GM19452 (cell line): ENCODE results near the gene EIF5A2.

Experiments used
- ATAC-seq: cut with Tn5 transposase; IDR thresholded peaks from one replicate; pipeline ENCODE4 v1.9.1; 2021; ENCODE audit not compliant: unreplicated experiment

Gene EIF5A2

DNA sequence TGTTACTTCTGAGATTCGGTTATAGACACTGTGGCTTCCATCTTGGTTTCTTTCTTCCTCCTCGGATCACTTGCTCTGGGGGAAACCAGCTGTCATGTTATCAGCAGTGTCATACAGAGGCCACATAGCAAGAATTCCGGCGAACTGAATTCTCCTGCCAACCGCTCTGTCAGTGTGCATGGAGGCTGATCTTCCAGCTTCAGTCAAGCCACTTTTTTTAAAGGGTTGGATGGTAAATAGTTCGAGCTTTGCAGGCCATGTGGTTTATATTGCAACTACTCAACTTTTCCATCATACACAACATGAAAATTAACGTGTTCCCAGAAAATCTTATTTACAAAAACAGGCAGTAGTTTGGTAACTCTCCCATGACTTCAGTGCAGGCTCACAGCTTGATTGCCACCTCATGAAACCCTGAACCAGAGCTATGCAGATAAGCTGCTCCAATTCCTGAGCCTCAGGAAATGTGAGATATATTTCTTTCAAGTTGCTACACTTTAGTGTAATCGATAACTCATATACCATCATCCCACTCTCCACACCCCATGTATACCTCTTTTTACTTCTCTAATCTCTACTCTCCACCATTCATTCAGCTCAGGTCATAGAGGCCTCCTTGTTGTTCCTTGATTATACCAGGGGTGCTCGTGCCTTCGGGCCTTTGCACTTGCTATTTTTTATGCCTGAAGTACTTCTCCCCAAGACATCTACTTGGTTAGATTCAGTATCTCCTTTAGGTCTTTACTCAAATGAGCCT is 45.6 kb downstream of the EIF5A2 start:
- ATAC-seq = no peak

DNA sequence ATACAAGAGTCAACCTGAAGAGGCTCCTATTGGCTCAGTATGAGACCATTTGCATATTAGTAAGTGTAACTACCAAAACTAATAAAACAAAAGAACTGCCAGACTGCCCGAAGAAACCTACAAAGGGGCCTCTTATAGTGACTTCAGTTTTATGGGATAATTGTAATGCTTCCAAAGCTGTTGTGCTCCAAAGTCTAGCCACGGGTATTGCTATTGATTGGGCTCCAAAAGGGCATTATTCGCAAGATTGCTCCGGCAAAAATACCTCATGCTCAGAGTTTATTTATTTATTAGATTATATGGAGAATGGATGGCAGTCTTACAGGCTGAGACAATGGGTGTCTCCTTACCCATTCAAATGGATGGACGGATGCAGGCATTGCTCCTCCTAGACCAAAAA is 49.8 kb downstream of the EIF5A2 start:
- ATAC-seq = no peak

DNA sequence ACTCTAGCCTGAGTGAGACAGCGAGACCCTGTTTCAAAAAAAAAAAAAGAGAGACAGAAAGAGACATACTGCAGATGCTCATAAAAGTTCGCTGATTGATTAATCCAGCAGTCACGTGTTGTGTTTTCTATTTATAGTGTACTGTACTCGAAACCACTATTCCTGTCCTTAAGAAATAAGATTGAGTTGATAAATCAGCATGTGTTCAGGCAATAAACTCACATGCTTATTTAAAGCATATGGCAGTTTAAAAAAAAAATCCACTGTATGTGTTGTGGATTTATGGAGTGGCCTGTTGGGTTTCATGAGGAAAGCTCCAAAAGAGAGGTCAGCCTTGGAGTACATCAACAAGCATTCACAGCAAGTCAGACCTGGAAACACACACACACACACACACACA is 56.1 kb downstream of the EIF5A2 start:
- ATAC-seq = no peak

DNA sequence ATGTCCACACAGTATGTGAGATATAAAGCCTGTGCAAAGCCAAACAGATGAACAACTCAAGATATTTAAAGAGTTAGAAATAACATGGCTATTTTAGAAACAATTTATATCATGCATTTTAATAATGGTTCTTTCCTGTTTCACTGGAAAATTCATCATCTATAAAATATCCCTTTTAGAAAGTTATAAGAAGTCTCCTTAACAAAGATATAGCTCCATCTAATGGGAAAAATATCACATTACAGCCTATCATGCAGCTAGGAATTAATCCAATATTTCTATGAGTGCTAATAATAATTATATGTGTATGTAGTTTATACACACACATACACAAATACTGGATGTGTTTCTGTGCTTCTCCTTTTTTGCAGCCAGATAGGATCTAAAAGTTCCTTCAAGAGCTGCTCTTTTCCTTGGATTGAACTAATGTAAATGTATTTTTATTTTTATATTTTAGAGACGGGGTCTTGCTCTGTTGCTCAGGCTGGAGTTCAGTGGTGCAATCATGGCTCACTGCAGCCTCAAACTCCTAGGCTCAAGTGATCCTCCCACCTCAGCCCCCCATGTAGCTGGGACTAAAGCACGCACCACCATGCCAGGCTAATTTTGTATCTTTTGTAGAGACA is 60.0 kb downstream of the EIF5A2 start:
- no peak for ATAC-seq

DNA sequence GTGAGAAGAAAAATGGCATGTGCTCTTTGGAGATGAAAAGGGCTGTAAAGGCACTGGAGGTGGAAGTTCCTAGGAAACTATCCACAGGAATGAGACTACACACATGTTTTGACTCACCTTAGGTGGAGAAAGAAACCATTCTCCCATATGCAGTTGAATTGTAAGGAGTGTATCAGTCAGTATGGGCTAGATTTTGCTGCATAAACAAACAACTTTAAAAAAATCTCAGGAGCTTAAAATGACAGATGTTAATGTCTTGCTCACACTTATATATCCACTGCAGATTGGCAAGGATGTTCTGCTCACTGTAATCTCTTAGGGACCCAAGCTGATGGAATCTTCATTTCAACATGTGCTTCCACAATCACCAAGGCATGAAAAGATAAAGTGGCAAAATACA is 64.1 kb downstream of the EIF5A2 start:
- no peak for ATAC-seq

DNA sequence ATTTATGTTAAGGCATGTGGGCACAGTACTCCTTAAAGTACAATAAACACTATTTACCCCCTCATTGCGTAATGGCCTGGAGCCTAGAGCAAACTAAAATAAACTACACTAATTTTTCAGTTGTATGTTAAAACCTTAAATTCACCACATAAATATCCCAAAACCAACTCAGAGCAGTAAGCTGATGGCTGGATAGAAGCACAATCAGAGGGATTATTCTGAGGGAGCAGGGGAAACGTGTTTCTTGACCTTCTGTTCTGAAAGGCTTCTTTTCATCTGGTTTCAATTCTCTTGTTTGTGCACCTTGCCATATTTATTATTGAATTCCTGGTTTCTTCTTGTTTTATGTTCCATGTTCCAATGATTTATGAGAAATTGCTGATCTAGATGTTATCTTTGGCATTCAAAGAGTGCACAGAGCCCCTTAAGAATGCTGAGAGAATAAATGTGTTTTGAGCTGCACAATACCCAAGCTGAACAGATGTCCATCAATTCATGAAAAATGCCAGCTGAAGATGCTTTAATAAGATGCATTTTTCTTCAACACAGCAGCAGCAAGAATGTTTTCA is 68.1 kb downstream of the EIF5A2 start:
- no peak for ATAC-seq

DNA sequence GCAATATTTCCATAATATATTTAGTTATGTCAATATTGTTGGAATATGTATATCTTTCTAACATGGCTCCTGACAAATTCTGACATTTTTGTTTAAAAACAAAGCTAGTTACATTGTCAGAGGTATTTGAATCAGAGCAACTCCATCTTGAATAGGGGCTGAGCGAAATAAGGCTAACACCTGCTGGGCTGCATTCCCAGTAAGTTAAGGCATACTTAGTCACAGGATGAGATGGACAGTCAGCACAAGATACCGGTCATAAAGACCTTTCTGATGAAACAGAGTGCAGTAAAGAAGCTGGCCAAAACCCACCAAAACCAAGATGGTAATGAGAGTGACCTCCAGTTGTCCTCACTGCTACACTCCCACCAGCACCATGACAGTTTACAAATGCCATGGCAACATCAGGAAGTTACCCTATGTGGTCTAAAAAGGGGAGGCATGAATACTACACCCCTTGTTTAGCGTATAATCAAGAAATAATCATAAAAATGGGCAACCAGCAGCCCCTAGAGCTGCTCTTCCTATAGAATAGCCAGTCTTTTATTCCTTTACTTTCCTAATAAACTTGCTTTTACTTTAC is 68.8 kb downstream of the EIF5A2 start:
- no peak for ATAC-seq
